ENCODE measurements around the gene SUGP2.

SUGP2 gene

DNA sequence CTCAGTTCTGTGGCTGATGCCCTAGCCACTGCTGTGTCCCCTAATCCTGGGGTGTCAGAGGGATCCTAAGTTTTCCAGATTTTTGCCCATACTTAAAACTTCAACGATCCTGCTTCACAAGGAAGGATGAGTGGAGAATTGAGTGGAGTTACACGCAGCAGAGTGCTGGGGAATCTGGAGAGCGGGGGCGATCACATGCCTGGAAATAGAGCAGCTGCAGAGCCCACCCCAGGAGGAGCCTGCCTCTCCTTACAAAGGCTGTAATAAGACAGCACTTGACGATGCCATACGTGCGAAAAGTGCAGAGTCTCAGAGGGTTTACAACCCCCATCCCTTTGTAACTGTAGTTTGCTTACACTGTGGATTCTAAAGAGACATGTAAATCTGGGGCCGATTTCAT is 40.6 kb downstream of the SUGP2 start:
- DNase-seq (ENCODE audit: low read depth in 2 of 2): no peak

DNA sequence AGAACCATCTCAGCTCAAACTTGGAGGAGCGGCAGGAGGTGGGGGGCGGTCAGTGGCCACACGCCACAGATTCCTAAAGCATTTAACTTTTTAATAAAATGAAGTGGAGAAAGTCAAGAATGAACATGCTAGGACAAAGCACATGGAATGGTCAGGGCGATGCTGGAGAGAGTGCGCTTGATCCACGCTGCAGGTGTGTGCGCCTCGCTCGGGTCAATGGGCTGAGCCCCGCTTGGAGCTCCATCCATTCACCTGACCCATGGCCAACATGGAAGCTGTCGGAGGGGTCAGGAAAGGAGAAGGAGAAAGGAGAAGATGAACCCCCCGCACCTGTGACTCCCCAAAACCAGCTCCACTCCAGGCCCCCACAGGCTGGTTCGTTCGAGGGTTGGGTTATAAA is 41.8 kb downstream of the SUGP2 start:
- DNase-seq (ENCODE audit: low read depth in 2 of 2): no peak

DNA sequence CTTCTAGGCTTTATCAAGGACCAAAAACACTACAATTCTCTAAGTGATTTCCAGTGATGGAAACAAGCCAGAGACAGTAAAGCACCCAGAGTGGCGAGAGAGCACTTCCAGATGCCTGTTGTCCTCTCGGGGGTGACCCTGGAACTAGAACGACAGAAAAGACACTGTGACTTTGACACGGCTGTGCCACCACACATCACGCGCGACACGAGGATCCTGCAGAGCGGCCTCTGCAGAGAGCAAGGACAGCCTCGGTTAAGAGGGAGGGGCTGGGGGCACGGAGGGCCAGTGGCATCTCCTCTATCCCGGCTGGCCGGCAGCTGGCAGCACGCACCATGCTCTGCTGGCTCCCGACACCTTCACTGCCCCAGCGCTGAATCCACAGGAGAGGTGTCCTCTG is 42.3 kb downstream of the SUGP2 start:
- DNase-seq (ENCODE audit: low read depth in 2 of 2): no peak

DNA sequence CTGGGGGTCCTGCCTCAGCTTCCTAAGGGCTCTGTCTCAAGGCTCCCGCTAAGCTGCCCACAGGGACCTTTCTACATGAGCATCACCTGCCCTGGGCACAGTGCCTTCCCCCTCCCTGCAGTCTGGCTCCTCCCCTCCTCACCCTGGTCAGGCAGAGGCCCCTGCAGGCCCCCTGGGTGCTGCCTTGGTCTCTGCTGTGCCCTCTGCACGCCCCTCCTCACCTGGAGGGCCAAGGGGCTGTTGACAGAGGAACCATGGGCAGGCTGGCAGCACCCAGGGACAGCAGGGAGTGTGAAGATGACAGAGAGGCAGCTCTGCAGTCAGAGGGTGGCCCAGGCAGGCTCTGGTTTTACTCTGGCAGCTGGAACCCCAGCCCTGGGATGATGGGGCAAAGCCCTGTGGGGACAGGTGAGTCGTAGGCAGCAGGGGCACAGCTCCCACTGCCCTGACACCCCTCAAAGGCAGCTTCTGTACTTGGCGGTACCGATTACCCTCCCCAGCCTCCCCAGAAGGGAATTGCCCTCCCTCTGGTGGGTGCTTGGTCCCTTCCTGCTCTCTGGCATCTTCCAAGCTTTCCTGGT is 43.1 kb downstream of the SUGP2 start:
- DNase-seq (ENCODE audit: low read depth in 2 of 2): no peak

DNA sequence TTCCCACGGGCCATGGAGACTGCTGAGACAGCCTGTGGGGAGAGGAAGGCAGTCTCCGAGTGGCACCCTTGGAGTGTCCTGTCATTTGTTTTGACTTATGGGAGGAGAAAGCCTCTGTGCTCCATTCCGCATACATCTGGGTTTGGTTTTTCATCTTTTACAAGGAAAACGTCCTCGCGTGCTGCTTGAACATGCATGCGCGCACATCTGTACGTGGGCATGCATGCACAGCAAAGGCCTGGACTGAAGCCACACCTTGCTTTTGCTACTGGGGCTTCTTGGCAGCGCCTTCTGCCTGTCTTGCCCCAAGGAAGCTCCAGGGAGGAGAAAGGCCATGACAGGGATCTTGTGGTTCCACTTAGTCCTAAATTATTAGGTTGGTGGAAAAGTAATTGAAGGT is 44.0 kb downstream of the SUGP2 start:
- DNase-seq (ENCODE audit: low read depth in 2 of 2): no peak

DNA sequence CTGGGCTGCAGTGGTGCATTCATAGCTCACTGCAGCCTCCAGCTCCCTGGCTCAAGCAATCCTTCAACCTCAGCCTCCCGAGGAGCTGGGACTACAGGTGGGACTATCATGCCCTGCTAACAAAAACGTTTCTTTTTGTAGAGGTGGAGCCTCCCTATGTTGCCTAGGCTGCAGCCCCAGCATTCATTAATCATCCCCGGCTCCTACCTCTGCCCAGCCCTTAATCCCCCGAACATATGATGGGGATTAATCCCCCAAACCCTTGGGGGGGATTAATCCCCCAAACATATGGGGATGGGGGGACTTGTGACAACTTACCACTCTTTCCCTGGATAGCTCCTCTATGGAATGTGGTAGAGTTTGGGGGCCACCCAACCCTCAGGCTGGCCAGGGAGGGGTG is 45.9 kb downstream of the SUGP2 start:
- no peak for DNase-seq (ENCODE audit: low read depth in 2 of 2)

DNA sequence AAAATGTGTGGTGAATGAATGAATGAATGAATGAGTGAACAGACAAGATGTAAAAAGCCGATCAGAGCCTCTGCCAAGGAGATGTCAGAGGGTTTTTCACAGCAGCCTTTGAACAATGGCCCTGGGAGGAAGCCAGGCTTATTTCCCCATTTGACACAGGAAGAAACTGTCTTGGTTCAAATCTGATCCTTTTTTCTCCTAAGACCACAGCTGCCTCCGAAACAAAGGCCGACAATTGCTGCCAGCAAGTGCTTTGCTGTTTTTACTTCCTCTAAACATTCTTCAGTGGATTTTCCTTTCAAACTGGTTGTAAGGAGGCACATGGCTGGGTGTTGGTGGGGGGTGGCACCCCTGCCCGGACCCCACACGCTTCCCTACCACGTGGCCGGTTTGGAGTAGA is 48.1 kb downstream of the SUGP2 start:
- DNase-seq (ENCODE audit: low read depth in 2 of 2): no peak

DNA sequence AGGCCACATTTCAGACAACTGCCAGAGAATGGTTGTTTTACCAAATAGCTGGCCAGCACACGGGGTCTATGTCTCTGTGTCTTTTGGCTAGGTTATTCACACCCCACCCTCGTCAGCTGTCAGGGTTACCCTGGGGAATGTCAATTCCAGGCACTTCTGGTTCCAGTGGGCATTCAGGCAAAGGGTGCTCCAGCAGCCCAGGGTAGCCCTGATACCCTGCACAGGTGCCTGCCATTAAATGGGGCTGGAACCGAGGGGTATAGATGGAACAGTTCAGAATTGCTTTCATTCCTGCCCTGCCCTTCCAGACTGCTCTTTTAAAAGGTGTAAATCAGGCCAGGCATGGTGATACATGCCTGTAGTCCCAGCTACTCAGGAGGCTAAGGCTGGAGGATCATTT is 49.1 kb downstream of the SUGP2 start:
- DNase-seq (ENCODE audit: low read depth in 2 of 2): no peak

DNA sequence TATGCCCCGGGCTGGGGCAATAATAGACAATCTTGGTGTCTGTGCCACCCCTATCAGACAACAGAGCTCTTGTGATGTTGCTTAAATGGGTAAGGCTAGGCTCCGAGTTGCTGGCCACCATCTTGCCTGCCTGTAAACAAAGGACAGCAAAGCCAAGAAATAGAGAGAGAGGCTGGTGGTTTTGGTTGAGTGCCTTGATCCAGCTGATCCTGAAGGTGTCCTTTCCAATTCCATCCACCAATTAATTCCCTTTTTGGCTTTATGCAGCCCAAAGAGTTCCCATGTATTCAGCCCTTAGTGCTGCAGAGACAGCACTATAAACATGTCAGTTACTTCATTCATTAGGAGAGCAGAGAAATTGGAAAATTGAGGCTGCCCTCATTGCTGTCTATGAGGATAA is 50.6 kb downstream of the SUGP2 start:
- no peak for DNase-seq (ENCODE audit: low read depth in 2 of 2)

DNA sequence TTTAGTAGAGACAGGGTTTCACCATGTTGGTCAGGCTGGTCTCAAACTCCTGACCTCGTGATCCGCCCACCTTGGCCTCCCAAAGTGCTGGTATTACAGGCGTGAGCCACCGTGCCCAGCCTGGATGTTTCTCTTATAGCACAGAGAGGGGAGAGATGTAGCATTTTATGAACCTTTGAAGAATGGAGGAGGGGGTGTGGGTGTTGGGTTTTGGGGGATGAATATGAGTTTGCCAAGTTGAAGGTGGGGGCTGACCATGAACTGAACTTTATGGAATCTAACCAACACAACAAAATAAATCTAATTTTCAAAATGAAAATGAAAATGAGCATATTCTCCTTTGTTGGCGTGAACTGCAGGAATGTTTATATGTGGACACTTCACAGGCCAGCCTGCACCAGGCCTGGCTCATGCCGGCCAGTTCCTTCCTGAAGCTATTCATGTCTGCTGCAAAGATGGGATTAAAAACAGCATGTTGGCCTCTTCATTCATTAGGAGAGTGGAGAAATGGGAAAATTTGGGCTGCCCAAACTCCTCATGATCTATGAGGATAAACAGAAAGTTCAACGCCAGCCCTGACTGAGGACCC is 52.8 kb downstream of the SUGP2 start:
- DNase-seq (ENCODE audit: low read depth in 2 of 2): no peak

DNA sequence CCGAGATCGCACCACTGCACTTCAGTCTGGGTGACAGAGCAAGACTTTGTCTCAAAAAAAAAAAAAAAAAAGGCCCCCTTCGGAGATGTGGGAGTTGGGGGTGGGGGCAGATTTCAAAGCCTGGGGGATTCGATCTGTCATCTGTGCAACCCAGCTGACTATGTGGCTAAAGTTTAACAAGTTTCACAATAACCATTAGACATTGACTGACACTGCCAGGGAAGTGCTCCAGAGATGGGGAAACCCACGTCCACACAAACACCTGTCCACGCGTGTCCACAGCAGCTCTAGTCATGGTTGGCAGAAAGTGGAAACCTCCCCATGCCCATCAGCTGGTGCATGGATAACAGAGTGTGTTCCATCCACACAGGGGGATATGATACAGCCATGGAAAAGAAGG is 54.7 kb downstream of the SUGP2 start:
- no peak for DNase-seq (ENCODE audit: low read depth in 2 of 2)

DNA sequence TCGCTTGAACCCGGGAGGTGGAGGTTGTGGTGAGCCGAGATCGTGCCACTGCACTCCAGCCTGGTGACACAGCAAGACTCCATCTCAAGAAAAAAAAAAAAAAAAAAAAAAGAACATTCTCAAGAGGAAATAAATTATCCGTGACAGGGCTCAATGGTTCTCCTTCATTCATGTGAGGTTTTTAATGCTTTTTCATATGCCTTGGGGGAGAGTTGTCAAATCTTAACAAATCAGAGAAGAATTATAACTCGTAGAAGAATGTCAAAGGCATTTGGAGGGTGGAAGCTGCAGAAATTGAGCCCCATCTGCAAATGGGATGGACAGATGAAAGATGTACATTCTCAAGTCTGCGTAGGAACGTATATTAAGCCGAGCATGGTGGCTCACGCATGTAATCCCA is 57.4 kb downstream of the SUGP2 start:
- no peak for DNase-seq (ENCODE audit: low read depth in 2 of 2)

DNA sequence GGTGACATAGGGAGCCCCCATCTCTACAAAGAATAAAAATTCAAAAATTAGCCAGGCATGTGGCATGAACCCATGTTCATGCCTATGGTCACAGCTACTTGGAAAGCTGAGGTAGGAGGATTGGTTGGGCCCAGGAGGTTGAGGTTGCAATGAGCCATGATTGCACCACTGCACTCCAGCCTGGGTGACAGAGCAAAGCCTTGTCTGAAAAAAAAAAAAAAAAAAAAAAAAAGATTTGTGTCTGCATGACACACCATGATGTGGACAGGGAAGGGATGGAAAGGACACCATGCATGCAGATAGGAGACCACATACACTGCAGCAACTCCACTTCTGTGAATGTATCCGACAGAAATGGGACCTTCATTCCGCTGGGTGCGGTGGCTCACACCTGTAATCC is 58.3 kb downstream of the SUGP2 start:
- no peak for DNase-seq (ENCODE audit: low read depth in 2 of 2)

DNA sequence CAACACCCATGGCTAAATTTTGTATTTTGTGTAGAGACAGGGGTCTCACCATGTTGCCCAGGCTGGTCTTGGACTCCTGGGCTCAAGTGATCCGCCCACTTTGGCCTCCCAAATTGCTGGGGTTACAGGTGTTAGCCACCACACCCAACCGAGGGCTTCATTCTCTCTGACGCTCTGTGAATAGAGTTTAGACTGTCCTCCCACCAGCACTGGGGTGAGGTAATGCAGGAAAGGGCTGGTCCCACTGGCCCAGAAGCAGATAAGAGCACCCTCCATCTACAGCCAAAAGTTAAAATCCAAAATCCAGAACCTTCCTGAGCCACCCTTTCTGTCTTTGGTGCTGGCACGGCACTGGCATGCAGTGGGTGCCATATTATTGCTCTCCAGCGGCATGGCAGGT is 60.5 kb downstream of the SUGP2 start:
- no peak for DNase-seq (ENCODE audit: low read depth in 2 of 2)

DNA sequence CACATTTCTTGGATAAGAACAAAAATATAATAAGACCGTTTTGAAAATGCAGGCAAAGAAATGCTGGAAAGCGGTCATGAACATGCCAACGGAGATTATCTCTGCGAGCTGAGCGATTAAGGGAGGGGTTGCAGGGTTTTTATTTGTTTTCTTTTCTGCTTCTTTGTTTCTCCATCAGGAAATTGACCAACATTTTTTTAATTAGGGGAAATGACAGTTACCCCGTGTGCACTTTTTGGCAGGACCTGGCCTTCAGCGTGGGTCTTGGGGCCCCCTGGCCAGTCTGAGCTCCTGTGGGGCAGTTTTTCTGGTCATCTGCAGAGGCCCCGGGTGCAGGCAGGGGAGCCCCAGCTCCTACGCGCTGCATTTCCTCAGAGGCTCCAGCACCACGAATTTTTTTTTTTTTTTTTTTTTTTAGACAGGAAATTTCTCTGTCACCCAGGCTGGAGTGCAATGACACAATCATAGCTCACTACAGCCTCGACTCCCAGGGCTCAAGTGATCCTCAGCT is 61.0 kb downstream of the SUGP2 start:
- no peak for DNase-seq (ENCODE audit: low read depth in 2 of 2)

DNA sequence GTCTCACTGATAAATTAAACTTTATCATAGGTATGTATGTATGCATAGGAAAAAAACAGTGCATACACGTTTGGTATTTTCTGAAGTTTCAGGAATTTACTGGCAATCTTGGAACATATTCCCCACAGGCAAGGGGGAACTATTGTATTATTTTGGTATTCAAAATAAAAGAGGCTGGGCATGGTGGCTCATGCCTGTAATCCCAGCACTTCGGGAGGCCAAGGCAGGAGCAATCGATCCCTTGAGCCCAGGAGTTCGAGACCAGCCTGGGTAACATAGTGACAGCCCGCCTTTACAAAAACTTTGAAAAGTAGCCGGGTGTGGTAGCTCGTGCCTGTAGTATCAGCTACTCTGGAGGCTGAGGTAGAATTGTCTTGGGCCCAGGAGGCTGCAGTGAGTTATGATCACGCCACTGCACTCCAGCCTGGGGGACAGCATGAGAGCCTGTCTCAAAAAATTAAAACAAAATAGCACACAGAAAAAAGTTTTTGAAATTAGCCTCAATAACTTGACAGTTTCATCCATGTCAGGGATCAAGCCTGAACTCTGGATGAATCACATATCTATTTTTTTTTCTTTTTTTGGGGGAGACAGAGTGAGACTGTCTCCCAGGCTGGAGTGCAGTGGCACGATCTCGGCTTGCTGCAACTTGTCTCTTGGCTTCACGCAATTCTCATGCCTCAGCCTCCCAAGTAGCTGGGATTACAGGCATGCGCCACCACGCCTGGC is 63.2 kb downstream of the SUGP2 start:
- no peak for DNase-seq (ENCODE audit: low read depth in 2 of 2)

DNA sequence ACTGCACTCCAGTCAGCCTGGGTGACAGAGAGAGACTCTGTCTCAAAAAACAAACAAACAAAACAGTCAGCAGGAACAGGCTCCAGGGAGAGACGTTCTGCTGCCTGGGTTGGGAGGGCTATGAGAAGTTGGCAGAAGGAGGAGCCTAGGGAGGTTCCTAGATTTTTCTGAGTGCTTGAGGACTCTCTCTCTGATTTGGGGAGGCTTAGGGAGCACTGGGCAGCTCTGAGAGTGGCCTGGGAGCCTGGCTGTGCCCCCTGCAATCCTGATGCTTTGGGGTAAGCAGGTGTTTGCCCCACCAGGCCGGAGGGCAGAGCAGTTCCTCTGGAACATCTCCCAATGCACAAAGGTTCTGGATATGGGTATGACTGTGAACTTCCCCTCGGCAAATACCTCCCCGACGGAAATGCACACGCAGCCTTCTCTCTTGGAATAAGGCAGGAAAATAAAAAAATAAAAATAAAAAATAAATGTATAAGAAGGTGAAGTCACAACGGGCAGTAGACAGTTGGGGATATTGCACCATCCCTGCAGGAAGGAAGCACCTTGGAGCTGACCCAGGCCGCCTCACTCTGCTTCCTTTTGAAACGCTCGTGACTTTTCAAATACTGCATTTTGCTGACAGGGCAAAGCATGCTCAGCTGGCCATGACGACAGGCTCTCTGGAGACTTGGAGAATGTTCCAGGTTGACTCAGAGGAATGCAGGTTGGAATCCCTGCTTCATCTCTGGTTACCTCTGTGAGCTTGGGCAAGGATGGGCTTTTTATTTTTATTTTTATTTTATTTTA is 65.8 kb downstream of the SUGP2 start:
- DNase-seq (ENCODE audit: low read depth in 2 of 2): no peak

DNA sequence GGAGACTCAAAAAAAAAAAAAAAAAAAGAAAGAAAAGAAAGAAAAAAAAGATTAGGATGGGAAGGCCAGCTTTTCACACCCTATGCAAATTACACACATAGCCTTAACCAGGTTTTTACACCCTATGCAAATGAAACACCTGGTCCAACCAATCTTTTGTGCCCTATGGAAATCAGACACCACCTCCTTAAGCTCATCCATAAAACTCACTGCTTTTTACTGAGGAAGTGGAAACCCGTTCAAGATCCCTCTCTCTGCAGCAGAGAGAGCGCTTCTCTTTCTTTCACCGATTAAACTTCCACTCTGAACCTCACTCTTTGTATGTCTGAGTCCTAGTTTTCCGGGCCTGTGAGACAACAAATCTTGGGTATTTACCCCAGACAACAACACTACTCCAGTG is 67.0 kb downstream of the SUGP2 start:
- DNase-seq (ENCODE audit: low read depth in 2 of 2): no peak

DNA sequence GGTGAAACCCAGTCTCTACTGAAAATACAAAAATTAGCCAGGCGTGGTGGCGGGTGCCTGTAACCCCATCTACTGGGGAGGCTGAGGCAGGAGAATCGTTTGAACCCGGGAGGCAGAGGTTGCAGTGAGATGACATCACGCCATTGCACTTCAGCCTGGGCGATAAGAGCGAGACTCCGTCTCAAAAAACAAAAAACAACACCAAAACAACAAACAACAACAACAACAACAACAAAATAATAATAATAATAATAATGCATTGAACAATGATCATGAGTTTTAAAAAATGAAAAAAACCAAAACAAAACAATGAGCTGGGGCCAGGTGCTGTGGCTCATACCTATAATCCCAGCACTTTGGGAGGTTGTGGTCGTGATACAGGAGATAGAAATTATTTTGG is 69.2 kb downstream of the SUGP2 start:
- no peak for DNase-seq (ENCODE audit: low read depth in 2 of 2)

DNA sequence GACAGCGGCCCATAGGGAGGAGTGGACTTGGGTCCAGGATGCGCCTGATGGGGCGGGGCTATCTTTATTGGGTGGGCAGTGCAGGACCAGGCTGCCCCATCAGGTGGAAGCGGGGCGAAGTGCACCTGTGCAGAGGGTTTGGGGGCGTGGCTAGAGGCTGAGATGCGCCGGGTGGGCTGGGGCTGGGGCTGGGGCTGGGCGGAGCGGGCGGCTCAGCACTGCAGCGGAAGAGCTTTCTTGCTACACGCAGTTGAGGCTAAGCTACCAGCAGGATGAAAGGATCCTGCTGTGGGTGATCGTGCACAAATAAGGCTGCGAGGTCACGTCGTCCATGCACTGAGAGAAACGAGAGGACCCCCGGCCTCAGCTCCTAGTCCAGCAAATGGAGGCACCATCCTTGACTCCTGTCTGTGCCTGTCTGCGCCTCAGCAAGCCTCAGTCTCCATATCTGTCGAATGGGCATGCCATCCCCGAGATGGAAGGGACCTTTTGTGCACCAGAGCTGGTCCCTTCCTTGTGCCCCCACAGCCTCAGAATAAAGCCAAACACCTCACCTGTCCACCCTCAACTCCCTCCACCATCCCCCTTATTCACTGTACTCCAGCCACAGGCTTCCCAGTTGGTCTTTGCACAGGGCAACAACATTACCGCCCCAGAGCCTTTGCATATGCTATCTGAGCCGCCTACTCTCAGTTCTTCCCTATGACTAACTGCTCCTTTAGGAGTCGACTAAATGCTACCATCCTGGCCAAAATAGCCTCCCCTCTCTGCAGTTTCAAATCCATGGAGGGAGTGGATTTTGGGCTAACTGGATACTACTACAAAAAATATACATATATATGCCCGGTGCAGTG is 71.3 kb downstream of the SUGP2 start:
- DNase-seq (ENCODE audit: low read depth in 2 of 2): no peak

DNA sequence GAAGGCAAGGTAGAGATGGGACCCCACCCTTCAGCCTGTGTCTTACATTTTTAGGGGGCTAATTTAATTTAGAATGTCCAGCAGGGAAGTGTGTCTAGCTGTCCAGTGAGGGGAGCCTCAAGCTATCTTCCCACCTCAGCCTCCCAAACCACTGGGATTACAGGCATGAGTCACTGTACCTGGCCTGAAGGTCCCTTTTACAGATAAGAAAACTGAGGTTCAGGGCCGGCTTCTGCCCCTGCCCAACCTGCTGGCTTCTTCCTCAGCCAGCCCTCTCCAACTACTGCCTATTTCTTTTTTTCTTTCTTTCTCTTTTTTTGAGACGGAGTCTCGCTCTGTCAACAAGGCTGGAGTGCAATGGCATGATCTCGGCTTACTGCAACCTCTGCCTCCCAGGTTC is 72.9 kb downstream of the SUGP2 start:
- DNase-seq (ENCODE audit: low read depth in 2 of 2): no peak

DNA sequence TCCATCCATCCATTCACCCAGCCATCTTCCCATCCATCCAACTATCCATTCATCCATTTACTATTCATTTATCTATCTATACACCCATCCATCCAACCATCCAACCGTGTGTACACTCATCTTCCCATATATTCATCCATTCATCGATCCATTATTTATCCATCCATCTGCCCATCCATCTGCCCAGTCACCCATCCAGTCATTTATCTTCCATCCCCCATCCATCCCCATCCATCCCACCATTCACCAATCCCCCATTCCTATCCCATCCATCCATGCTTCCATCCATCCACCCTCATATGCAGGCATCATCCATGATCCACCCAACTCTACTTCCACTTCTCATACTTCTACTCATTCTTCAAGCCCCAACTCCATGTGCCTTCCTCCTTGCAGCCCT is 78.3 kb downstream of the SUGP2 start:
- no peak for DNase-seq (ENCODE audit: low read depth in 2 of 2)
